IMR-90 (cell line): ENCODE data around the gene DRAXIN. TPM values are rescaled to one million over a fixed set of nuclear protein-coding genes. Genes with fewer than 3 reads are reported as not detected.

Experiments
- ATAC-seq: fragments of 200-7000 bp; cut with Tn5 transposase; 2 replicates; pipeline ENCODE4 v1.9.1; 2020; ENCODE audit warnings: low read depth, mild to moderate bottlenecking, moderate library complexity
- BruUV-seq: library from RNA; stranded (reverse); fragments of 400-500 nt; replicated peaks from 2 replicates; lab custom pipeline; 2021; lab: Mats Ljungman, UMichigan
- CTCF ChIA-PET: fragments of 300-600 bp; formaldehyde crosslinking; extraction: SDS; loops from one replicate; lab custom pipeline; 2021; ENCODE audit warnings: antibody characterized with exemption; lab: Yijun Ruan, JAX
- POLR2A ChIA-PET: fragments of 300-600 bp; sonication (Branson Sonifier 250); formaldehyde crosslinking; loops from one replicate; lab custom pipeline; 2022; ENCODE audit warnings: antibody characterized with exemption; ENCODE audit not compliant: unreplicated experiment; lab: Charles Lee
- DNase-seq: peaks from one replicate; pipeline ENCODE4 v3.0.0; 2013
- H2AFZ ChIP-seq: replicated peaks from 2 replicates; pipeline ENCODE3; 2013; ENCODE audit warnings: low read length, mild to moderate bottlenecking; ENCODE audit not compliant: poor library complexity
- H2AK5ac ChIP-seq: 2 replicates; pipeline ENCODE4 v1.6.1; 2013; ENCODE audit warnings: low read depth, low read length, inconsistent platforms
- H2AK9ac ChIP-seq: replicated peaks from 2 replicates; pipeline ENCODE3; 2013; ENCODE audit warnings: mild to moderate bottlenecking, low read depth, low read length, moderate library complexity; ENCODE audit not compliant: poor library complexity
- H2BK120ac ChIP-seq: 2 replicates; pipeline ENCODE4 v1.6.1; 2013; ENCODE audit warnings: low read depth, low read length, inconsistent platforms
- H2BK15ac ChIP-seq: 3 replicates; pipeline ENCODE4 v1.6.1; 2013; ENCODE audit warnings: low read depth, low read length, inconsistent platforms
- H2BK20ac ChIP-seq: 2 replicates; pipeline ENCODE4 v1.6.1; 2013; ENCODE audit warnings: low read depth, mild to moderate bottlenecking, inconsistent platforms, low read length, moderate library complexity
- H2BK5ac ChIP-seq: 2 replicates; pipeline ENCODE4 v1.6.1; 2013; ENCODE audit warnings: mild to moderate bottlenecking, low read depth, low read length, inconsistent platforms; ENCODE audit not compliant: poor library complexity, severe bottlenecking
- H3K14ac ChIP-seq: replicated peaks from 2 replicates; pipeline ENCODE4 v1.6.1; 2013; ENCODE audit warnings: low read depth, low read length, inconsistent platforms
- H3K18ac ChIP-seq: 2 replicates; pipeline ENCODE4 v1.6.1; 2013; ENCODE audit warnings: low read depth, low read length, control low read depth
- H3K23ac ChIP-seq: 2 replicates; pipeline ENCODE4 v1.6.1; 2013; ENCODE audit warnings: low read depth, low read length, inconsistent platforms
- H3K27ac ChIP-seq: 2 replicates; pipeline ENCODE4 v1.5.1; 2013; ENCODE audit warnings: mild to moderate bottlenecking, control low read depth, low read length; ENCODE audit not compliant: insufficient read depth
- H3K27me3 ChIP-seq: 2 replicates; pipeline ENCODE4 v1.6.1; 2013; ENCODE audit warnings: low read length; ENCODE audit not compliant: control insufficient read depth, insufficient read depth
- H3K36me3 ChIP-seq: 2 replicates; pipeline ENCODE4 v1.6.1; 2013; ENCODE audit warnings: low read length, mixed read lengths; ENCODE audit not compliant: control insufficient read depth, insufficient read depth
- H3K4ac ChIP-seq: 2 replicates; pipeline ENCODE4 v1.6.1; 2013; ENCODE audit warnings: low read depth, low read length, inconsistent platforms
- H3K4me1 ChIP-seq: 2 replicates; pipeline ENCODE4 v1.6.1; 2013; ENCODE audit warnings: low read length, mixed read lengths; ENCODE audit not compliant: control insufficient read depth, insufficient read depth
- H3K4me2 ChIP-seq: 2 replicates; pipeline ENCODE4 v1.6.1; 2013; ENCODE audit warnings: low read depth, mild to moderate bottlenecking, control low read depth, low read length, moderate library complexity
- H3K4me3 ChIP-seq: 2 replicates; pipeline ENCODE4 v1.5.1; 2013; ENCODE audit warnings: low read depth, mild to moderate bottlenecking, control low read depth, low read length, moderate library complexity; ENCODE audit not compliant: insufficient read depth
- H3K56ac ChIP-seq: 2 replicates; pipeline ENCODE4 v1.6.1; 2013; ENCODE audit warnings: low read length, inconsistent platforms; ENCODE audit not compliant: insufficient read depth; ENCODE audit errors: extremely low read depth
- H3K79me1 ChIP-seq, 2 experiments: 2 replicates each; pipeline ENCODE4 v1.6.1; 2013; ENCODE audit warnings: low read length in 2 of 2, inconsistent platforms in 1 of 2, low read depth in 1 of 2
- H3K9ac ChIP-seq: 2 replicates; pipeline ENCODE4 v1.6.1; 2013; ENCODE audit warnings: low read depth, low read length, control low read depth
- H3K9me1 ChIP-seq: 2 replicates; pipeline ENCODE4 v1.6.1; 2013; ENCODE audit warnings: low read length, inconsistent platforms; ENCODE audit not compliant: insufficient read depth
- H3K9me3 ChIP-seq: 2 replicates; pipeline ENCODE4 v1.6.1; 2013; ENCODE audit warnings: low read length; ENCODE audit not compliant: control insufficient read depth, insufficient read depth
- H4K20me1 ChIP-seq: 2 replicates; pipeline ENCODE4 v1.6.1; 2013; ENCODE audit warnings: low read length, inconsistent platforms; ENCODE audit not compliant: insufficient read depth
- H4K5ac ChIP-seq: 2 replicates; pipeline ENCODE4 v1.6.1; 2013; ENCODE audit warnings: mild to moderate bottlenecking, low read depth, low read length, control low read depth
- H4K8ac ChIP-seq, 2 experiments: 2 replicates each; pipeline ENCODE4 v1.6.1; 2013; ENCODE audit warnings: low read depth in 2 of 2, low read length in 2 of 2, control low read depth in 1 of 2, inconsistent platforms in 1 of 2
- H4K91ac ChIP-seq: 2 replicates; pipeline ENCODE4 v1.6.1; 2013; ENCODE audit warnings: low read depth, low read length, inconsistent platforms; ENCODE audit not compliant: insufficient read depth
- CEBPB ChIP-seq: IDR thresholded peaks from 2 replicates; pipeline ENCODE4 v1.6.1; 2012; ENCODE audit warnings: low read depth, low read length, improper control_type of control experiment
- CHD1 ChIP-seq: IDR thresholded peaks from 2 replicates; pipeline ENCODE4 v1.6.1; 2012; ENCODE audit warnings: low read depth, low read length, improper control_type of control experiment
- CTCF ChIP-seq: conservative IDR thresholded peaks from 2 replicates; pipeline ENCODE4 v1.5.1; 2012; ENCODE audit warnings: mild to moderate bottlenecking, low read depth, low read length, improper control_type of control experiment
- MAFK ChIP-seq: IDR thresholded peaks from 2 replicates; pipeline ENCODE4 v1.6.1; 2012; ENCODE audit warnings: low read depth, low read length, improper control_type of control experiment
- SMC3 ChIP-seq: fragments of 150-350 bp; IDR thresholded peaks from 2 replicates; pipeline ENCODE4 v1.6.1; 2016; ENCODE audit warnings: low read depth, mild to moderate bottlenecking, antibody characterized with exemption, low read length, moderate library complexity
- USF2 ChIP-seq: fragments of 150-350 bp; IDR thresholded peaks from 2 replicates; pipeline ENCODE4 v1.6.1; 2017; ENCODE audit warnings: mild to moderate bottlenecking, antibody characterized with exemption, low read length, low read depth
- WGBS, 2 experiments: methylation state at CpG; one replicate each; pipeline versions ENCODE4 v1.1.5 to v1.1.7; 2013; ENCODE audit warnings: missing lambda C conversion rate in 2 of 2; ENCODE audit not compliant: insufficient read length in 1 of 2; ENCODE audit errors: extremely low coverage in 2 of 2; 5-methylcytosine and 5-hydroxymethylcytosine counted together
- dilution Hi-C: fragments of 300-500 bp; cut with HindIII; formaldehyde crosslinking; loops from one replicate; pipeline ENCODE4 v1.14.3; 2018; ENCODE audit warnings: low sequenced_read_pairs; ENCODE audit not compliant: unreplicated experiment
- in situ Hi-C: fragments of 300-500 bp; cut with MboI; formaldehyde crosslinking; loops from 3 replicates; pipeline ENCODE4 v1.14.3; 2019; ENCODE audit warnings: low sequenced_read_pairs, inconsistent platforms, mixed read lengths
- intact Hi-C: fragments of 100-400 bp; cut with micrococcal nuclease; formaldehyde crosslinking; loops from 2 replicates; pipeline ENCODE4 v1.10.0; 2022
- polyA plus RNA-seq, 3 experiments: library from polyadenylated mRNA; depleted of rRNA; stranded (reverse); fragments of >200 nt; gene quantifications; 2 replicates each; pipeline ENCODE4 v1.2.3, GENCODE V29; 2012; ENCODE audit warnings: low replicate concordance in 1 of 3
- total RNA-seq: library from RNA; depleted of rRNA; stranded (reverse); fragments of >200 nt; gene quantifications from 2 replicates; pipeline ENCODE4 v1.2.3, GENCODE V29; 2012

DRAXIN gene
- total and polyA plus RNA-seq, 2 of the 4 experiments (the other 2 are of a cell fraction), result under 0.01 to 0.02 TPM

- no peak overlapping the region for H3K14ac ChIP-seq
- no TSS peak for BruUV-seq
- H2AK5ac ChIP-seq, result no peak overlapping the region
- no peak overlapping the region for H2AFZ ChIP-seq
- 76% methylated on average over 9 of the region's 9 CpGs; no CpG with 5 or more reads in 1 of the 2 experiments for WGBS, 2 experiments
- H3K27ac ChIP-seq, result no peak overlapping the region
- H3K79me1 ChIP-seq, result no peaks in the 10 kb centered on the region
- TF ChIP-seq CTCF (no peak), SMC3 (no peak), USF2 (no peak), CEBPB (no peak), CHD1 (no peak), MAFK (no peak)
- H2BK120ac ChIP-seq, result no peak overlapping the region
- dilution Hi-C loops, result no loop called here
- H3K18ac ChIP-seq, result no peak overlapping the region
- H2BK5ac ChIP-seq, result no peak overlapping the region
- H3K9ac ChIP-seq, result no peak overlapping the region
- no peak overlapping the region for H3K56ac ChIP-seq
- H3K4me3 ChIP-seq, result no peak overlapping the region
- no peaks in the 10 kb centered on the region; the same call in 1 of the 2 replicates for H3K4me1 ChIP-seq
- H2AK9ac ChIP-seq, result no peak overlapping the region
- intact Hi-C loops, result no loop called here
- no peak overlapping the region for H3K4me2 ChIP-seq
- no peak overlapping the region for H3K23ac ChIP-seq
- ATAC-seq (no peak), DNase-seq (no peak)
- no peak overlapping the region for H4K91ac ChIP-seq
- H3K27me3 ChIP-seq, result peaks cover 19% of the 10 kb centered on the region
- ChIA-PET POLR2A (no interaction called here), CTCF (interaction anchor here (0.6 to 1.3 kb wide), 9 partner anchors 8 to 608 kb away, joined by 3 to 11 read pairs (median 3); partner anchors contain the start of genes FBXO2, FBXO44 and UBIAD1)
- H4K8ac ChIP-seq, result no peak overlapping the region
- no peaks in the 10 kb centered on the region for H3K9me1 ChIP-seq
- H3K36me3 ChIP-seq, result no peaks in the 10 kb centered on the region
- no peak overlapping the region for H4K5ac ChIP-seq
- H2BK15ac ChIP-seq, result no peak overlapping the region
- H3K9me3 ChIP-seq, result no peaks in the 10 kb centered on the region
- in situ Hi-C loops, result loop anchor here (10.0 kb wide), 1 partner anchor 612 kb away; no protein-coding TSS in a partner anchor
- no peak overlapping the region for H2BK20ac ChIP-seq
- no peaks in the 10 kb centered on the region; the same call in 1 of the 2 replicates for H4K20me1 ChIP-seq
- H3K4ac ChIP-seq, result no peak overlapping the region
Observed at GRCh38 chr1:11646317-11646716, 45.2 kb upstream of the DRAXIN start.
